Testis (tissue), 2 donors: ENCODE results near the gene FAM222A.

Source experiments
- POLR2A ChIP-seq: fragments of 450-650 bp; IDR thresholded peaks from one replicate; pipeline ENCODE4 v1.6.1; 2017; ENCODE audit warnings: antibody characterized with exemption, mild to moderate bottlenecking, moderate library complexity
- TF ChIP-seq, protein P1 (sequence below), 3 experiments: fragments of 450-650 bp in 2 of 3; fragments of 200-600 bp in 1 of 3; sonication (generic) in 1 of 3; IDR thresholded peaks; one replicate each; pipeline ENCODE4 v1.5.1; 2016 to 2019; ENCODE audit warnings: antibody characterized with exemption in 3 of 3, mild to moderate bottlenecking in 2 of 3, moderate library complexity in 1 of 3

DNA sequence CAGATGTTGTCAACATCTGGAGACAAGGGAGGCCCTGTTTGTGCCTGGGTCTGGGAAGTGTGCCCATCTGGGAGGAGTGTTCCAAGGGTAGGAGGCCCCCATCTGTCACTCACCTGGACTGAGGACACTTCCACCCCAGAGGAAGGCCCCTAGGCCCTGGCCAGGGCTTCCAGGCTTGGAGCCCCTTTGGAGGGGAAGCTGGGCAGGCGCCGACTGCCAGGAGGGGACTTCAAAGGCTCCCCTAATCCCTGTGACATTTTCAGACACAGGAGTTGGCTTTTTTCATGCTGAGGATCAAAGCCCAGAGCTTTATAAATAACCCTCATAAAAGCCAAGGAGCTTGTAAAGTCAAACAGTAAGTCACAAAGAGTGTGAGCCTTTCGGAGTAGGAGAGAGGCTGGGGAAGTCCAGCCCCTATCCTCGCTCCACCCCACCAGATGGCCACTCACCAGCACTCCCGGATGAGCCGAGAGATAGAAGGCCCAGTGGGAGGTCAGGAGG lies 17.6 kb upstream of the FAM222A start:
- TF ChIP-seq POLR2A: no peak
- TF ChIP-seq, protein P1, sequence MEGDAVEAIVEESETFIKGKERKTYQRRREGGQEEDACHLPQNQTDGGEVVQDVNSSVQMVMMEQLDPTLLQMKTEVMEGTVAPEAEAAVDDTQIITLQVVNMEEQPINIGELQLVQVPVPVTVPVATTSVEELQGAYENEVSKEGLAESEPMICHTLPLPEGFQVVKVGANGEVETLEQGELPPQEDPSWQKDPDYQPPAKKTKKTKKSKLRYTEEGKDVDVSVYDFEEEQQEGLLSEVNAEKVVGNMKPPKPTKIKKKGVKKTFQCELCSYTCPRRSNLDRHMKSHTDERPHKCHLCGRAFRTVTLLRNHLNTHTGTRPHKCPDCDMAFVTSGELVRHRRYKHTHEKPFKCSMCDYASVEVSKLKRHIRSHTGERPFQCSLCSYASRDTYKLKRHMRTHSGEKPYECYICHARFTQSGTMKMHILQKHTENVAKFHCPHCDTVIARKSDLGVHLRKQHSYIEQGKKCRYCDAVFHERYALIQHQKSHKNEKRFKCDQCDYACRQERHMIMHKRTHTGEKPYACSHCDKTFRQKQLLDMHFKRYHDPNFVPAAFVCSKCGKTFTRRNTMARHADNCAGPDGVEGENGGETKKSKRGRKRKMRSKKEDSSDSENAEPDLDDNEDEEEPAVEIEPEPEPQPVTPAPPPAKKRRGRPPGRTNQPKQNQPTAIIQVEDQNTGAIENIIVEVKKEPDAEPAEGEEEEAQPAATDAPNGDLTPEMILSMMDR (IDR thresholded peaks at IDR 0.05): no peak
